GM21526 (cell line): ENCODE results near the gene ITPR2.
A peak's percentile ranks its signal among the peaks of the same experiment; 100 is the strongest.

Source experiments
- ATAC-seq: cut with Tn5 transposase; IDR thresholded peaks from one replicate; pipeline ENCODE4 v1.9.1; 2021; ENCODE audit warnings: moderate library complexity; ENCODE audit not compliant: unreplicated experiment, low FRiP score

The ITPR2 gene

DNA sequence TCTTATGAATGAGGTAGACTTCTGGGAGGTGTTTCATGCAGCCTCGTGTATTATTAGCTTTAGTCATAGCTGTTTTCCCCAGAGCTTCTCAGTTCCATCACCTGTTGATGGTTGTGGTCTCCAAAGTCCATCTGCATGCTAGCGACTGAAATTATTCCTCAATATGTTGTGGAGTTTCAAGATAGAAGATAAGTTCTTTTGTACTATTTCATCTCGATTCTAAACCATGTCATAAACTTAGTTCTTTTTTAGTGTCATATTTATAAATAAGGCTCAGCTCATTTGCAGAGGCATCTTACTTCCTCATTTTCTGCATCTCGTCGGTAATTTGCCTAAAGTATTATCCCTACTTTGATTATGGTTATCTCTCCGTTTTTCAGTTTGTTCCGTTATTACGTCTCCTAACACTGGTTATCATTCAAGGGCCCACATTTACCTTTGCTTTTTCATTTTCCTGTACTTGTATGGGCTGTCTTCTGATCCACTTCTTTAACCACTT, 119.1 kb downstream of the ITPR2 start:
- peak; percentile 70 for ATAC-seq

- no peak for ATAC-seq
These were observed 120.1 kb downstream of the ITPR2 start for GRCh38 chr12:26712892-26713291.

- ATAC-seq: no peak
These were observed 121.4 kb downstream of the ITPR2 start for GRCh38 chr12:26711569-26711968.

DNA sequence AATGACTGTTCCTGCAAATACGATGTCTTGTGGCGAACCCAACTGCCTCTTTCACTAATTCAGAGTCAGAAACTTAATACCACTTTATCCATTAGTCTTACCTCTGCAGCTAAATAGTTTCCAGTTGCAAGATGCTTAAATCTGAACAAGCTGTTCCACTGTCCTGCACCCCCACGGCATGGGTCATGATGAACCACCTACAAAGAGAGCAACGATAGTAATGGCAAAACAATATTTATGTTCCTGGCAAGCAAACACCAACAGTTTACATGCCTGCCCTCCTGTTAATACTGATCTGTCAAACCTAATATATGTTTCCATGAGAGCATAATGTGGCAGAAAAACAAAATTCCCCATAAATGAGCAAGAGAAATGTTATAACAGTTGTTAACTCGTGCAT, 121.9 kb downstream of the ITPR2 start:
- ATAC-seq: no peak

- ATAC-seq: no peak
These were observed 127.1 kb downstream of the ITPR2 start for GRCh38 chr12:26705851-26706250.

DNA sequence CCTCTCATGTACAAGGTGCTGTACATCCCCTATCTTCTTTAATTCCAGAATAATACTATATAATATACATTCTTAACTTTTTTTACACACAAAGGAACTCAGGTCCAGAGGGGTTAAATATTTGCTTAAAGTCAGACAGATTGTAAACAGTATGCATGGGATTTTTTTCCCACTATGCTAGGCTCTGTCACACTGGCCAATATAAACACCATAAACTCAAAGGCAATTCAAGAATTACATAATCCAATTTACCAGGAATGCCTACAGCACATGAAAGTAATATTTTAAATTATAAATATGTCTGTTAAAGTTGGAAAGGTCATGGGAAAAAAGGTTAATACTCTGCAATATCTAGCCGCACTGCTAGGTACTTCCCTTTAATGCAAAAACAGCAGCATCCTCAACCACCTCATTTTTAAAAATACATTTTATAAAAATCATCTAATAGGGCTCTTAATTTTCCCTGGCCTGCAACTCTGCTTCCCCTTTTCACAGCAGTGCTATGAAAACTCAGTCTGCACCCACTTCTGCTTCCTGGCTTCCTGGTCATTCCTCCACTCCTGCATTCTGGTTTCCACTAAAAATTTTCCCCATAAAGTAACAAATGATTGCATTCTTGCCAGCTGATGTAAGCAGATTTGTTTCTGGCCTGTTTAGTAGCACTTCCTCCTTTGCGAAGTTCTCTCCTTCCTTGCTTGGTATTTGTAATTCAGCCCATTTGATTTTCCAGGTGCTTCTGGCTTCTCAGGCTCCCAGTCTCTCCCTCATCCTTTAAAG, 128.1 kb downstream of the ITPR2 start:
- no peak for ATAC-seq

DNA sequence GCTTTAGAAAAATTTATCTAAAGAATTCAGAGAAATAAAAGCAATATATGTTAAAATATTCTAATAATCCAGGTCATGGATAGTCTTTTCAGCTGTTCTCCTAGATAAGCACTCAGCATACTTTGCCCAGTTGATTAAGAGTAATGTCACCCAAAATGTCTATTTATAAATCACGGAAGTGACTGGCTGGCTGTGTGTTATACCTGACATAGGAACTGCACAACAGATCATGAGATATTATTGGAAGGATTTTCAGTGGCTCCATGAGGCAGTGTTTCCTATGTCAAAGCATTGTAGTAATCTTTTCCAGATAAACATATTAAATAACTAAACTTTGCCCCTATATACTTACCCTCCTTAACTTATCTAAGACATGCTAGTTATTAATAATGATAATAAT, 128.8 kb downstream of the ITPR2 start:
- ATAC-seq: no peak

- ATAC-seq: no peak
These were observed 130.3 kb downstream of the ITPR2 start for GRCh38 chr12:26702741-26703140.

GRCh38 chr12:26701604-26702215, 131.3 kb downstream of the ITPR2 start:
- ATAC-seq: no peak

DNA sequence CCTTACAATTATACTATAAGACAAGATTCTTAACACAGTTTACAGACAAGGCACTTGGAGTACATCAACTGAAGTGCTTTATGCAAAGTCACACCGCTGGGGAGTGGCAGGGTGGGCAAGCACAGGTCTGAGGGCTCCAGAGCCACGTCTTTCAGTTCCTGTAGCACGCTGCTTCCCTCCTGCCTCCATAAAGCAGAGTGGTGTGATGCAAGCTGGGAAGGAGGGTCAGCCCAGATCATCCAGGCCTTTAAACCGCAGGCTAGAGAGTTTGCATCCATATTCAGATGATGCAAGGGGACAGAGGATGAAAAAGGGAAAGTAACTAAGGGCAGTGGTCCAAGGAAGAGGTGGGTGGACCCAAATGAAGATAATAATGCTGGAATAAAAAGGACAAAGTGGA, 132.6 kb downstream of the ITPR2 start:
- no peak for ATAC-seq

DNA sequence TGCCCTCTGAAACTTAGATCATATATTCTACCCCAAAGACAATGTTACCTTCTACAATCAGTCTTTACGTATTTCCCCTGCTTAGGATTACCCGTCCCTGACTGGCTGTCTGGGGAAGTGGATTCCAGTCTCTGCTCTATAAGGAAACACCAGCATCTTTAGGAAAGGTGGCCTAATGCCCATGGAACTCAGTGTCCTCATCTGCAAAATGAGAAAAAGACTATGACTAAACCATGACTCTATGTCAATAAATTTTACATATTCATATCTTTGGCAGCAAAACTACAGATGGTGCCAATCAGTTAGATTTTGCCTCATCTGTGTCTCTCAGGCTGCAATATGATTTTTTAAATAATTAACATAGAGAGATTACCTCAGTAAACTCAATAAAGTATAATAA, 133.8 kb downstream of the ITPR2 start:
- ATAC-seq: no peak

GRCh38 chr12:26698186-26698585, 134.8 kb downstream of the ITPR2 start:
- ATAC-seq: no peak

DNA sequence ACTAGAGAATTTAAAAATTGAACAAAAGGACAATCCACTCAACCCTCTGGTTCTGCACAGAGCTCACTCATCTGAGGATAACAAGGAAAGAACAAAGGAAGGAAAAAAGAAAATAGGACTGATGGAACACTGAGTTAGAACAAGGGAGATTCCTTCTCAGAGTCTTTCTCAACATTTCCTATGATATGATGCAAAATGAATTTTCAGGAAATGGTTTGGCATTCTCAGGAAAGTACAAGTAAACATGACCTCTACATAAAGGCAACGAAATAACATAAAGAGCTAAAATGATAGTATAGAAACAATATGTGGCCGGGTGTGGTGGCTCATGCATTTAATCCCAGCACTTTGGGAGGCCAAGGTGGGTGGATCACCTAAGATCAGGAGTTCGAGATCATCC, 135.8 kb downstream of the ITPR2 start:
- ATAC-seq: no peak

- no peak for ATAC-seq
These were observed 136.3 kb downstream of the ITPR2 start for GRCh38 chr12:26696613-26697092.

- ATAC-seq: no peak
These were observed 136.9 kb downstream of the ITPR2 start for GRCh38 chr12:26696048-26696612.

DNA sequence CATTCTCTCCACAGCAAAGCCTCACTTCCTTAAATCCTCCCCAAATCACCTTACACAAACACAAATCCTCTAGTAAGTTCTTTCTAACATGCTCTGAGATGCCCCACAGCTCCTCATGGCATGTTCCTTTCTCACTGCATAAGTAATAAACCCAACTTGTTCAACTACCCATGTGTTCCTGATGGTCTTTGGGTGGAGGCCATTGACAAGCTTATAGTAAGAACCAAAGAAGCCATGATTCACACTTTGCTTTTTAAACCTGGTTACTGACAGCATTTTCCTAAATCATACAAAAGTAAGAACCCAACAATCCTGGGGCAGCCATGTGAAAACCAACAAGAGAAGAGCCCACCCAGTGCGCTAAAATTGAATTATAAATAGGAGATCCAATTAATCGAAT, 138.6 kb downstream of the ITPR2 start:
- no peak for ATAC-seq

- no peak for ATAC-seq
These were observed 140.6 kb downstream of the ITPR2 start for GRCh38 chr12:26692407-26692806.

DNA sequence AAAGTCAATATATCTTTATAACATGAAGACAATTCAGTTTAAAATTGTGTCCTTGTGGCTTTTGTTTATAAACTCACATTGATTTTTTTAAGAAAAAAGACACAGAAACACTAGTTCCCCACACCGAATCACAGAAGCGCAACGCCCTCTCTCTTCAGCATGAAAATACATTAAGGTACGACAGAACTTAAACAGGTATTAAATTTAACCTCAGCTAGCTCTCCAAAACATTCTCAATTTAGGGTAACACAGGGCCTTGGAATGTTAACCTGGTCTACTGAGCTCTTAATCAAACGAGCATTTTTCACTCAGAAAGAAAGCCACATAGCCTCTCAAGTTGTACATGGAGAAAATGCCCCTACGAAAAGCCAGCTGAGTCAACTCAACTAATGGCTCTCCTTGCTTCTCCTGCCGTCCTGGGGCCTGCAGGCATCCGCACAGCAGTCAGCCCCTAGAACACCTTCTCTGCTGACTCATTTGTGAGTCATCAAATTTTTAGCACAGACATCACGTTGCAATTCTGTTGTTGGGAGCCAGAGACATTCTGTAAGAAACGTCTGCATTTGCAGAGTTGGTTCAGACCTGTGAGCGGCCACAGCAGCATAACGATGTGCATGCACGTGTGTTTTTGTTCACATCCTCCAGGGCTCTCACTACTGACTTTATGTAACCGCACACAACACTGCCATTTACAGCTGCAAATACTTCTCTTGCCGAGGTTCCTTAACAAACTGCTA, 141.6 kb downstream of the ITPR2 start:
- ATAC-seq: no peak

GRCh38 chr12:26690601-26691000, 142.4 kb downstream of the ITPR2 start:
- ATAC-seq: no peak

- no peak for ATAC-seq
These were observed 143.6 kb downstream of the ITPR2 start for GRCh38 chr12:26689281-26689841.
